Liver (tissue), 5 donors: ENCODE results near the gene SPRR2A. TPM values are rescaled to one million over a fixed set of nuclear protein-coding genes. Genes with fewer than 3 reads are reported as not detected.

Experiments used
- polyA plus RNA-seq, 2 donors: library from polyadenylated mRNA; stranded (reverse) in 1 of 2; unstranded in 1 of 2; fragments of 200-250 nt in 1 of 2; fragments of >200 nt in 1 of 2; fragmentation: Nextera tagmentation in 1 of 2; extraction: Ambion mirVana in 1 of 2; gene quantifications; one replicate each; pipeline versions ENCODE4 v1.2.1 to v1.2.3, GENCODE V29; 2013 to 2015
- small RNA-seq: library from RNA; depleted of rRNA; stranded (forward); fragments of <200 nt; gene quantifications from one replicate; pipeline ENCODE3, GENCODE V24; 2014
- total RNA-seq, 2 donors: library from RNA; depleted of rRNA; stranded (reverse); fragments of >200 nt; gene quantifications; one replicate each; pipeline ENCODE4 v1.2.3, GENCODE V29; 2014
- donor health status: healthy.
- donor health status: healthy.
- donor health status: healthy.

The SPRR2A gene
- total and polyA plus RNA-seq, 4 donors: not detected

Small RNA genes within 50 kb of the gene (small RNA-seq; reads per million reads assigned to genes)
- gene AL356867.1 (not detected), gene RF00322 (not detected)

Other genes with a start within 250 kb of the SPRR2A start
- gene LCE1B, start 245.5 kb downstream of the SPRR2A start, total RNA-seq: not detected
- gene LCE1B, start 245.5 kb downstream of the SPRR2A start, polyA plus RNA-seq: not detected
- gene LCE1A, start 230.0 kb downstream of the SPRR2A start, total RNA-seq: not detected
- gene LCE1A, start 230.0 kb downstream of the SPRR2A start, polyA plus RNA-seq: not detected
- not detected for gene LCE6A, start 214.7 kb downstream of the SPRR2A start, total RNA-seq
- not detected for gene LCE6A, start 214.7 kb downstream of the SPRR2A start, polyA plus RNA-seq
- not detected for gene LCE7A, start 197.5 kb downstream of the SPRR2A start, total RNA-seq
- gene LCE7A, start 197.5 kb downstream of the SPRR2A start, polyA plus RNA-seq: not detected
- not detected for gene SMCP, start 179.2 kb downstream of the SPRR2A start, total RNA-seq
- not detected for gene SMCP, start 179.2 kb downstream of the SPRR2A start, polyA plus RNA-seq
- not detected for gene IVL, start 149.0 kb downstream of the SPRR2A start, total RNA-seq
- gene IVL, start 149.0 kb downstream of the SPRR2A start, polyA plus RNA-seq: under 1 TPM in 1 of 2 donors, not detected in 1; 0.02 TPM
- not detected for gene SPRR5, start 110.3 kb downstream of the SPRR2A start, total RNA-seq
- gene SPRR5, start 110.3 kb downstream of the SPRR2A start, polyA plus RNA-seq: not detected
- gene SPRR4, start 86.9 kb downstream of the SPRR2A start, total RNA-seq: not detected
- gene SPRR4, start 86.9 kb downstream of the SPRR2A start, polyA plus RNA-seq: not detected
- gene SPRR1A, start 73.4 kb downstream of the SPRR2A start, total RNA-seq: not detected
- not detected for gene SPRR1A, start 73.4 kb downstream of the SPRR2A start, polyA plus RNA-seq
- not detected for gene SPRR3, start 55.8 kb downstream of the SPRR2A start, total RNA-seq
- gene SPRR3, start 55.8 kb downstream of the SPRR2A start, polyA plus RNA-seq: under 1 TPM in 1 of 2 donors, not detected in 1; 0.61 TPM
- not detected for gene SPRR1B, start 26.3 kb downstream of the SPRR2A start, total RNA-seq
- gene SPRR1B, start 26.3 kb downstream of the SPRR2A start, polyA plus RNA-seq: not detected
- gene SPRR2D, start 16.4 kb downstream of the SPRR2A start, total RNA-seq: not detected
- under 1 TPM in 1 of 2 donors, not detected in 1; 0.09 TPM for gene SPRR2D, start 16.4 kb downstream of the SPRR2A start, polyA plus RNA-seq
- not detected for gene SPRR2B, start 14.1 kb upstream of the SPRR2A start, total RNA-seq
- not detected for gene SPRR2B, start 14.1 kb upstream of the SPRR2A start, polyA plus RNA-seq
- not detected for gene SPRR2E, start 37.0 kb upstream of the SPRR2A start, total RNA-seq
- not detected for gene SPRR2E, start 37.0 kb upstream of the SPRR2A start, polyA plus RNA-seq
- gene SPRR2F, start 56.0 kb upstream of the SPRR2A start, total RNA-seq: not detected
- gene SPRR2F, start 56.0 kb upstream of the SPRR2A start, polyA plus RNA-seq: not detected
- gene SPRR2G, start 93.4 kb upstream of the SPRR2A start, total RNA-seq: not detected
- gene SPRR2G, start 93.4 kb upstream of the SPRR2A start, polyA plus RNA-seq: not detected
- gene LELP1, start 145.9 kb upstream of the SPRR2A start, total RNA-seq: not detected
- not detected for gene LELP1, start 145.9 kb upstream of the SPRR2A start, polyA plus RNA-seq
- gene PRR9, start 160.1 kb upstream of the SPRR2A start, total RNA-seq: not detected
- not detected for gene PRR9, start 160.1 kb upstream of the SPRR2A start, polyA plus RNA-seq
- not detected for gene LORICRIN, start 202.2 kb upstream of the SPRR2A start, total RNA-seq
- gene LORICRIN, start 202.2 kb upstream of the SPRR2A start, polyA plus RNA-seq: not detected